ENCODE data around the gene GSTP1.

DNA sequence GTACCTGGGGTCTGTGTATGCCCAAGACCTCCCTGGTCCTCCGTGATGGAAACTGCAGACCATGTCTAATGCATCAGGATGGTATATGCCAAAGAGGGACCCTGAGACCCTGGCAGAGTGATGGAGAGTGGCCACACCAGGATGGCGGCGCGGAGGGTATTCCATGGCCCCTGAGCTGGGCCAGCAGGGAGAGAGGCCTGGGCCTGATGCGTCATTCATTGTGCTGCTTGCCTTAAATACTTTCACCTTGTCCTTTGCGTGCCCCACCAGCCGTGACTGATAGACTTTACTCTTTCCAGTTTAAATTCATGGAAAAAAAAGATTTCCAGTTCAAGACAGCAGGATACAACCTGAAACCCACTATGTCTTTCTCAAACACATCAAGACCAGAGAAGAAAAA lies 17.5 kb downstream of the GSTP1 start:
- no peak for TF ChIP-seq ZFX (IDR thresholded peaks at IDR 0.05)
- TF ChIP-seq EZH2 (IDR thresholded peaks at IDR 0.05), result no peak
- TF ChIP-seq, protein P1, sequence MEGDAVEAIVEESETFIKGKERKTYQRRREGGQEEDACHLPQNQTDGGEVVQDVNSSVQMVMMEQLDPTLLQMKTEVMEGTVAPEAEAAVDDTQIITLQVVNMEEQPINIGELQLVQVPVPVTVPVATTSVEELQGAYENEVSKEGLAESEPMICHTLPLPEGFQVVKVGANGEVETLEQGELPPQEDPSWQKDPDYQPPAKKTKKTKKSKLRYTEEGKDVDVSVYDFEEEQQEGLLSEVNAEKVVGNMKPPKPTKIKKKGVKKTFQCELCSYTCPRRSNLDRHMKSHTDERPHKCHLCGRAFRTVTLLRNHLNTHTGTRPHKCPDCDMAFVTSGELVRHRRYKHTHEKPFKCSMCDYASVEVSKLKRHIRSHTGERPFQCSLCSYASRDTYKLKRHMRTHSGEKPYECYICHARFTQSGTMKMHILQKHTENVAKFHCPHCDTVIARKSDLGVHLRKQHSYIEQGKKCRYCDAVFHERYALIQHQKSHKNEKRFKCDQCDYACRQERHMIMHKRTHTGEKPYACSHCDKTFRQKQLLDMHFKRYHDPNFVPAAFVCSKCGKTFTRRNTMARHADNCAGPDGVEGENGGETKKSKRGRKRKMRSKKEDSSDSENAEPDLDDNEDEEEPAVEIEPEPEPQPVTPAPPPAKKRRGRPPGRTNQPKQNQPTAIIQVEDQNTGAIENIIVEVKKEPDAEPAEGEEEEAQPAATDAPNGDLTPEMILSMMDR (IDR thresholded peaks at IDR 0.05 in 2 of 3, conservative IDR thresholded peaks at IDR 0.05 in 1 of 3; ENCODE audit: borderline replicate concordance in 1 of 3, insufficient read depth in 1 of 3, low read depth in 2 of 3, low read length in 2 of 3), result no peak
- TF ChIP-seq POLR2AphosphoS5 (IDR thresholded peaks at IDR 0.05; ENCODE audit: low read depth, low read length), result no peak
- TF ChIP-seq EZH2phosphoT487 (IDR thresholded peaks at IDR 0.05; ENCODE audit: borderline replicate concordance), result no peak
- TF ChIP-seq MAX (IDR thresholded peaks at IDR 0.05), result no peak
- TF ChIP-seq SIN3A (IDR thresholded peaks at IDR 0.05; ENCODE audit: low read depth), result no peak
- no peak for TF ChIP-seq POLR2A (IDR thresholded peaks at IDR 0.05; ENCODE audit: borderline replicate concordance, extremely low read depth, insufficient read depth, insufficient read length)
- TF ChIP-seq, protein P2, sequence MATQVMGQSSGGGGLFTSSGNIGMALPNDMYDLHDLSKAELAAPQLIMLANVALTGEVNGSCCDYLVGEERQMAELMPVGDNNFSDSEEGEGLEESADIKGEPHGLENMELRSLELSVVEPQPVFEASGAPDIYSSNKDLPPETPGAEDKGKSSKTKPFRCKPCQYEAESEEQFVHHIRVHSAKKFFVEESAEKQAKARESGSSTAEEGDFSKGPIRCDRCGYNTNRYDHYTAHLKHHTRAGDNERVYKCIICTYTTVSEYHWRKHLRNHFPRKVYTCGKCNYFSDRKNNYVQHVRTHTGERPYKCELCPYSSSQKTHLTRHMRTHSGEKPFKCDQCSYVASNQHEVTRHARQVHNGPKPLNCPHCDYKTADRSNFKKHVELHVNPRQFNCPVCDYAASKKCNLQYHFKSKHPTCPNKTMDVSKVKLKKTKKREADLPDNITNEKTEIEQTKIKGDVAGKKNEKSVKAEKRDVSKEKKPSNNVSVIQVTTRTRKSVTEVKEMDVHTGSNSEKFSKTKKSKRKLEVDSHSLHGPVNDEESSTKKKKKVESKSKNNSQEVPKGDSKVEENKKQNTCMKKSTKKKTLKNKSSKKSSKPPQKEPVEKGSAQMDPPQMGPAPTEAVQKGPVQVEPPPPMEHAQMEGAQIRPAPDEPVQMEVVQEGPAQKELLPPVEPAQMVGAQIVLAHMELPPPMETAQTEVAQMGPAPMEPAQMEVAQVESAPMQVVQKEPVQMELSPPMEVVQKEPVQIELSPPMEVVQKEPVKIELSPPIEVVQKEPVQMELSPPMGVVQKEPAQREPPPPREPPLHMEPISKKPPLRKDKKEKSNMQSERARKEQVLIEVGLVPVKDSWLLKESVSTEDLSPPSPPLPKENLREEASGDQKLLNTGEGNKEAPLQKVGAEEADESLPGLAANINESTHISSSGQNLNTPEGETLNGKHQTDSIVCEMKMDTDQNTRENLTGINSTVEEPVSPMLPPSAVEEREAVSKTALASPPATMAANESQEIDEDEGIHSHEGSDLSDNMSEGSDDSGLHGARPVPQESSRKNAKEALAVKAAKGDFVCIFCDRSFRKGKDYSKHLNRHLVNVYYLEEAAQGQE (IDR thresholded peaks at IDR 0.05; ENCODE audit: low read depth), result no peak
- no peak for TF ChIP-seq SP1 (IDR thresholded peaks at IDR 0.05; ENCODE audit: low read depth)
- TF ChIP-seq RAD21 (IDR thresholded peaks at IDR 0.05; ENCODE audit: low read depth), result no peak
- TF ChIP-seq EGR1 (IDR thresholded peaks at IDR 0.05; ENCODE audit: low read depth), result no peak
- TF ChIP-seq TCF7L2 (IDR thresholded peaks at IDR 0.05; ENCODE audit: borderline replicate concordance, extremely low read depth, insufficient read depth, insufficient read length), result no peak
- TF ChIP-seq, protein P3, sequence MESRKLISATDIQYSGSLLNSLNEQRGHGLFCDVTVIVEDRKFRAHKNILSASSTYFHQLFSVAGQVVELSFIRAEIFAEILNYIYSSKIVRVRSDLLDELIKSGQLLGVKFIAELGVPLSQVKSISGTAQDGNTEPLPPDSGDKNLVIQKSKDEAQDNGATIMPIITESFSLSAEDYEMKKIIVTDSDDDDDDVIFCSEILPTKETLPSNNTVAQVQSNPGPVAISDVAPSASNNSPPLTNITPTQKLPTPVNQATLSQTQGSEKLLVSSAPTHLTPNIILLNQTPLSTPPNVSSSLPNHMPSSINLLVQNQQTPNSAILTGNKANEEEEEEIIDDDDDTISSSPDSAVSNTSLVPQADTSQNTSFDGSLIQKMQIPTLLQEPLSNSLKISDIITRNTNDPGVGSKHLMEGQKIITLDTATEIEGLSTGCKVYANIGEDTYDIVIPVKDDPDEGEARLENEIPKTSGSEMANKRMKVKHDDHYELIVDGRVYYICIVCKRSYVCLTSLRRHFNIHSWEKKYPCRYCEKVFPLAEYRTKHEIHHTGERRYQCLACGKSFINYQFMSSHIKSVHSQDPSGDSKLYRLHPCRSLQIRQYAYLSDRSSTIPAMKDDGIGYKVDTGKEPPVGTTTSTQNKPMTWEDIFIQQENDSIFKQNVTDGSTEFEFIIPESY (IDR thresholded peaks at IDR 0.05; ENCODE audit: extremely low read depth, insufficient replicate concordance, low read length), result no peak

Data from HCT116 (cell line).